GM21825 (cell line): ENCODE results near the gene GABRR3.

ENCODE experiments used
- ATAC-seq: cut with Tn5 transposase; IDR thresholded peaks from one replicate; pipeline ENCODE4 v1.9.1; 2021; ENCODE audit warnings: mild to moderate bottlenecking, moderate library complexity; ENCODE audit not compliant: unreplicated experiment

GABRR3 gene

GRCh38 chr3:97959872-97960271, 75.2 kb downstream of the GABRR3 start:
- ATAC-seq, result no peak

- ATAC-seq, result no peak
These were observed 76.3 kb downstream of the GABRR3 start for GRCh38 chr3:97958796-97959195.

- no peak for ATAC-seq
These were observed 76.7 kb downstream of the GABRR3 start for GRCh38 chr3:97958396-97958795.

- no peak for ATAC-seq
These were observed 77.4 kb downstream of the GABRR3 start for GRCh38 chr3:97957617-97958311.

GRCh38 chr3:97956051-97956450, 79.1 kb downstream of the GABRR3 start:
- no peak for ATAC-seq

- no peak for ATAC-seq
These were observed 80.8 kb downstream of the GABRR3 start for GRCh38 chr3:97954228-97954827.

- ATAC-seq, result no peak
These were observed 82.2 kb downstream of the GABRR3 start for GRCh38 chr3:97952872-97953271.

GRCh38 chr3:97952280-97952679, 82.8 kb downstream of the GABRR3 start:
- ATAC-seq, result no peak

GRCh38 chr3:97950360-97950759, 84.8 kb downstream of the GABRR3 start:
- ATAC-seq, result no peak

GRCh38 chr3:97949743-97950142, 85.4 kb downstream of the GABRR3 start:
- no peak for ATAC-seq

GRCh38 chr3:97949110-97949485, 86.0 kb downstream of the GABRR3 start:
- no peak for ATAC-seq

GRCh38 chr3:97948351-97949109, 86.6 kb downstream of the GABRR3 start:
- no peak for ATAC-seq

GRCh38 chr3:97942801-97943546, 92.1 kb downstream of the GABRR3 start:
- ATAC-seq, result no peak

GRCh38 chr3:97940034-97940433, 95.1 kb downstream of the GABRR3 start:
- no peak for ATAC-seq

GRCh38 chr3:97939401-97939800, 95.7 kb downstream of the GABRR3 start:
- ATAC-seq, result no peak

- ATAC-seq, result no peak
These were observed 96.7 kb downstream of the GABRR3 start for GRCh38 chr3:97938444-97938843.

GRCh38 chr3:97937205-97937604, 97.9 kb downstream of the GABRR3 start:
- no peak for ATAC-seq

GRCh38 chr3:97935842-97936241, 99.3 kb downstream of the GABRR3 start:
- ATAC-seq, result no peak
